H7 (cell line): Measurements from ENCODE around the gene LAMTOR1. TPM values are rescaled to one million over a fixed set of nuclear protein-coding genes. Genes with fewer than 3 reads are reported as not detected.

ENCODE experiments used
- DNase-seq: peaks from one replicate; pipeline ENCODE4 v3.0.0; 2012
- H3K27me3 ChIP-seq: 2 replicates; pipeline ENCODE4 v1.6.0; 2011; ENCODE audit warnings: mild to moderate bottlenecking, low read length; ENCODE audit not compliant: control insufficient read depth, insufficient read depth
- H3K36me3 ChIP-seq: replicated peaks from 2 replicates; pipeline ENCODE4 v1.5.1; 2011; ENCODE audit warnings: low read length; ENCODE audit not compliant: control insufficient read depth, insufficient read depth
- H3K4me3 ChIP-seq: 2 replicates; pipeline ENCODE4 v1.5.1; 2011; ENCODE audit warnings: low read depth, mild to moderate bottlenecking, control low read depth, low read length, moderate library complexity; ENCODE audit not compliant: insufficient read depth
- total RNA-seq: library from RNA; depleted of rRNA; stranded (reverse); fragments of >200 nt; shearing (Covaris generic); gene quantifications from 2 replicates; pipeline ENCODE4 v1.2.3, GENCODE V29; 2014

LAMTOR1 gene
- total RNA-seq, 1 experiment from 2014 or later, result 114 TPM

GRCh38 chr11:72081184-72081644, 21.9 kb downstream of the LAMTOR1 start:
- Histone ChIP-seq H3K36me3 (no peaks in the 10 kb centered on the region), H3K4me3 (peak overlapping the region; percentile 45), H3K27me3 (no peaks in the 10 kb centered on the region)
- no peak for DNase-seq

DNA sequence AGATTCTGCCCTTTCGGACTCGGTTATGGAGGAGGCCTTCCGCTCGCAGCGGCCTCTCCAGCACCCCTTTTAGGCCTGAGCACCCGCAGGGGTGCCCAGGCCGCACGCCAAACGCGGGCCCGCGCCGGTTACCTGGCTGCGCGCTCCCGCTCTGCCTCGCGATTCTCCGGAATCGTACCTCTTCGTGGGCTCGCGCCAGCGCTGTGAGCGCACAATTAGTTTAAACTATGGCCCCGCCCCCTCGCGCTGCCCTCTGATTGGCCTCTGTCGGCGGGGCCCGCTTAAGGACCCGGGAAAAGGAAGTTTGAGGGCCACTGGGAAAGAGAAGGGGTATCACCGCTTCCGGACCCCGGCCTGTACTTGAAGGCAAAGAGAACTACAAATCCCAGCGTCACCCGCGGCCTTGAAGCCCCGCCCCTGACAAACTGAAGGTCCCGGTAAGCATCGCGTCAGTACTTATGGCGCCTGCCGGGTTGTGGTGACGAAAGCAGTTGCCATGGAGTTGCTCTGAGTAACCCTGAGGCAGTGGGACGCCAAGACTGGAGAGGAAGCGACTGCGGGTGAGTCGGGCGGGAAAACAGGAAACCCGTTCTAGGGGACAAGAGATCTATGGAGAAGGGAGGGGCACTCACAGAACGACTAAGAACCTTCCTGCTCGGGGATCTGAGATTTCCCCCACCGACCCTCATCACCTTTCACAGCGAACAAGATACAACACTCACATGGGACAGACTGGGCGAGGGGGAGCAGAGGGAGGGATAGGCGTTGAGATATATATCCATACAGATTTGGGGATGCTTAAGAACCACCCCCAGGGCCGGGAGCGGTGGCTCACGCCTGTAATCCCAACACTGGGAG, 22.5 kb downstream of the LAMTOR1 start, which contains the start of the genes LRRC51 and NUMA1:
LRRC51 (plus strand) TSS at position 525 of the 858 bp plus-strand sequence. CDS start 8,234 bp downstream, outside the sequence.
NUMA1 (minus strand) TSS at position 217 of the 858 bp plus-strand sequence. CDS start 44,599 bp downstream, outside the sequence.
- Histone ChIP-seq H3K27me3 (no peaks in the 10 kb centered on the region), H3K36me3 (no peaks in the 10 kb centered on the region), H3K4me3 (peak within 1 kb of the TSS; percentile 76)
- DNase-seq, result peak; percentile 93

DNA sequence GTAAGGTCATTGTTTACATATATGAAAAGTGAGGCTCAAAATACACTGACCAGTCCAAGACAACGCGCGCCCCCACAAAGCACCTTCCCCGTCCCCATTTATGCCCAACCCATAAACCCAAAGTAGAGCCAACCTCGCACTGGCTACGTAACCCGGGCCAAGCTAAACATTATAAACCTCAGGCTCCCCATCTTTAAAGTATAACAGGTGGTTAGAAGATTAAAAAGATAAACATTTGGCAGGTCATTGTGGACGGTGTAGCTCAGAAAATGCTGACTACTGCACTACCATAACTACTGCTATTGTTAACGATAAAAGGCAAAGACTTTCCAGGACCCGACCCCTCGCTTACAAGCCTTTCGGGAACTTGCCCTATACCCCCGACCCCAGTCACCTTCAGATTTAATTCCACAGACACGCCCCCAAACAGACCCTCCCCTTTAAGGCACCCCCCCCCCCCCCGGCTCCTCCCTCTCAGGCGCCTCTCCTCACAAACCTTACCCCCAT, 23.2 kb downstream of the LAMTOR1 start:
- DNase-seq, result peak; percentile 87
- H3K4me3 ChIP-seq, result peak overlapping the region; percentile 76
- no peaks in the 10 kb centered on the region for H3K27me3 ChIP-seq
- H3K36me3 ChIP-seq, result no peaks in the 10 kb centered on the region

DNA sequence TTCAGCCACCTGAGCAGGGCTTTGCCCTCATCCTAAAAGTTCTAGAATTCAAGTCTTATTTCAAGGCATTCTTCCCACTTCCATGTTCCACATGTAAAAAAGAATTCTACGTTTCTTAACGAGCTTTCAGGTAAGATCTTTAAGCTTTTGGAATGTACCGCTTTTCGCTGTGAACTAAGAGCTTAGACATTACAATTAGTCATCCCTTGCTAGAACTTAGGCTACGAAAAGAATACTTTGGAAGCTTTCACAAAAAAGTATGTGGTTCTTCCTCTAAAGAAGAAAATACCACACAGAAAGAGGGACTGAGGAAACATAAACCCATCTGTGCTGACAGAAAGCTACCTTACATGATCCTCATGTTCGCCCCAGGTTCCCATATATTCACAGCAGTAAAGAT, 24.6 kb downstream of the LAMTOR1 start:
- no peaks in the 10 kb centered on the region for H3K27me3 ChIP-seq
- no peaks in the 10 kb centered on the region for H3K36me3 ChIP-seq
- H3K4me3 ChIP-seq, result no peak overlapping the region
- DNase-seq, result no peak

DNA sequence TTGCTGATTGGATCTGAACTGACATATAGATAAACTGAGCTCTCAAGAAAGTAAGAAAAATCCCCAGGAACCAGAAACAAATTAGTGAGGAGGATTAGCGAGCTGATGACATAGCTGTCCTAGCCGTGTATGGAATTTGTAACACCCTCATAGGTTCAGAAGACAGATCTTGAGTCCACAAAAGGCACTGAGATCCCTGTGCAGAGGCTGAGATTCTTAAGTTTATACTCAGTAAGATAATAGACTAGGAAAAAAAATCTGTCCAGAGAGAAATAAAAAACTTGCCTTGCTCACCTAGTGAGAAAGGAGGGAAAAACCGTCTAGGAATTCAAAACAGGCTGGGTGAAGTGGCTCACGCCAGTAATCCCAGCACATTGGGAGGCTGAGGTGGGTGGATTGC, 27.3 kb downstream of the LAMTOR1 start:
- no peak overlapping the region for H3K4me3 ChIP-seq
- no peaks in the 10 kb centered on the region for H3K27me3 ChIP-seq
- DNase-seq, result no peak
- no peaks in the 10 kb centered on the region for H3K36me3 ChIP-seq

DNA sequence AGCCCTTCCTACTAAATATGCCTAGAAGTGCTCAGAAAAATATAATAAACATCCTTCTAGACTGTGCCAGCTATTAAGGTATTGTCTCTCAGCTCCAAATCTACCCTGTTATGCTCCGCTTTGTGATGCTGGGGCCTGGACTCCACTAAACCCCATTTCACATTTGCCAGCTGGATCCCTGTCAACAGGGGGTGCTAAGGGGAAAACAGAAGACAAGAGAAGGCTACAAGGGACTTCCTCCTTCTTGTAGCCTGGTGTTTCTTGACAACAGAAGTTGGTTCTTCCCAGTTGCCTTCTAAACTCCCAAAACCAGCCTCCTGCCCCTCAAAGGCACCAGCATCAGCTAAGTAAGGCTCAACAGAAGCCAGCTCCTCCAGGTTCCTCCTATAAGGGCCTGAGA, 28.0 kb downstream of the LAMTOR1 start:
- Histone ChIP-seq H3K27me3 (no peaks in the 10 kb centered on the region), H3K36me3 (no peaks in the 10 kb centered on the region), H3K4me3 (no peak overlapping the region)
- DNase-seq, result peak; percentile 60

DNA sequence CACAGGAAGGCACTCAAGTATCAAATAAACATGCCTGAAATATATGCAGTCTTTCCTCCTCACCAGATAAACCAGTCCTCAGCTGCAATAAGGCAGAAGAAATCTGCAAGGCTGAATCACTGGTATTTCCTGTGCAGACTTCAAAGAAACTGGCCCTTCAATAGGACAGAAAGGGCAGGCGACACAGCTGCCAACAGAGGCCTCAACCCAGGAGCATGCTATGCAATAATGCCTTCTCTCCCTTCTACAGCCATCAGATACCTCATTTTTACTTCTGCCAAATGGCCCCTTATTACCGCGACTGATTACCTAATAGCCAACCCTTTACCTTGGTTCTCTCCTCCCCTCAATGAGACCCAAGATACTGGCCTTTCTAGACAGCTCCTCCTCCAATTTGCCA, 30.7 kb downstream of the LAMTOR1 start:
- Histone ChIP-seq H3K4me3 (no peak overlapping the region), H3K36me3 (no peaks in the 10 kb centered on the region), H3K27me3 (no peaks in the 10 kb centered on the region)
- DNase-seq, result no peak

GRCh38 chr11:72070491-72070890, 32.6 kb downstream of the LAMTOR1 start:
- no peak overlapping the region for H3K4me3 ChIP-seq
- H3K27me3 ChIP-seq, result no peaks in the 10 kb centered on the region
- no peak for DNase-seq
- no peaks in the 10 kb centered on the region; the same call in 1 of the 2 replicates for H3K36me3 ChIP-seq

DNA sequence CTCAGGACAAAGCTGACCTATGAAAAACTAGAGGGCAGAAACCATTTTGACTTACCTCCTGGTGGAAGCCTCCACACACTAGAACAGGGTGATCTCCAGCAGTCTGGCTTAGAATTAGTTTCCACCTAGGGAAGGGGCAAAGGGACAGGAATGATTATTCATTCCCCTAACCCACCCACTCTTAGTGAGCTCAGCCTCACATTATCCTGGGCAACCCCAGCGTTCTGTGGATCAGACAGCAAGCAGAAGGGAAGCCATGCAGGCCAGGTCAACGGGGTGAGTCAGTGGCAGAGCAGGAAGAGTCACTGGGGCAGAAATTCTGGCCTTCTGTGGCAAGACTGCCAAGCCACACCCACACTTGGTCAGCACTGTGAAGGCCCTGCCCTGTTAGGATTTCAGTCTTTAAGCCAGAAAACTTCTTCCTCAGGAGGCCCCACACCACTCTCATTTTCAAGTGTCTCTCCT, 33.3 kb downstream of the LAMTOR1 start:
- Histone ChIP-seq H3K36me3 (no peaks in the 10 kb centered on the region; the same call in none of the 2 replicates), H3K4me3 (no peak overlapping the region), H3K27me3 (no peaks in the 10 kb centered on the region)
- DNase-seq, result no peak

DNA sequence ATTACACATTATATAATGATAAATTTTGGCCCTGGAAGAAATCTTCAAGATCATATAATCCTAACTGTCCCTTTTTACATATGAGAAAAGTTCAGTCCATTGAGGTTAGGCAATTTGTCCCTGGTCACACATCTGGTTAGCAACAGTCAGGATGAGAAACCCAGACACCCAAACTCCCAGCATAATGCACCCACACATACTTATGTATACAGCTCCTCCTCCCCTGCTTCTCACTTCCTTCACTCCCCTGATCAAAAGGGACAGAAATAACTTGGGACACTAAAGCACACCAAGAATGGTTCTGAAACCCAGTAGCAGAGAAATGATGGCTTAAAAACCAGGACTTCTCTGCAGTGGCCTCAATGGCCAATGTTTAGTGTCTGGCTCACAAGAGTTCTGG, 33.9 kb downstream of the LAMTOR1 start:
- no peak for DNase-seq

DNA sequence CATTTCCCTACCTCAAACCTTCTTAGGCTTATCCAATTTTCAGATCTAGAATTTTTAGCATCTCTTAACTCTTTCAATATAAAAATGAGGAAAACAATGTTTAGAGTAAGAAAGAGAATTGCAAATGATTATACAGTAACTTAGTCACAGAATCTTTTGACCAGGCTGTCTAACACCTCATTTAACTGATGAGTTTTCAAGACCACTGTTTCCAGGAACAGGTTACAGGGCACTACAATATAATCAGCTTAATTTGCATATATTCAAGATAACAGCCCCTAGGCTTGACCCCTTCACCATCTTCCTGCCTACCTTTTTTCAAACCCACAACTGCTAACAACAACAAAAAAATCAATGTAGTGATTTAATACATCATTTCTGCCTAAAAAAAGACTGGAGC, 35.4 kb downstream of the LAMTOR1 start:
- Histone ChIP-seq H3K4me3 (no peak overlapping the region), H3K36me3 (no peaks in the 10 kb centered on the region; the same call in none of the 2 replicates), H3K27me3 (no peaks in the 10 kb centered on the region)
- no peak for DNase-seq

More for the DNA sequence above, 33.9 kb downstream of the LAMTOR1 start:
- no peaks in the 10 kb centered on the region; the same call in none of the 2 replicates for H3K36me3 ChIP-seq
- no peak overlapping the region for H3K4me3 ChIP-seq
- no peaks in the 10 kb centered on the region for H3K27me3 ChIP-seq

GRCh38 chr11:72067266-72067665, 35.8 kb downstream of the LAMTOR1 start:
- Histone ChIP-seq H3K4me3 (no peak overlapping the region), H3K36me3 (no peaks in the 10 kb centered on the region; the same call in none of the 2 replicates)
- no peak for DNase-seq

GRCh38 chr11:72066855-72067254, 36.2 kb downstream of the LAMTOR1 start:
- H3K4me3 ChIP-seq, result no peak overlapping the region
- H3K36me3 ChIP-seq, result no peaks in the 10 kb centered on the region; the same call in none of the 2 replicates
- H3K27me3 ChIP-seq, result no peaks in the 10 kb centered on the region
- no peak for DNase-seq

More at GRCh38 chr11:72067266-72067665, 35.8 kb downstream of the LAMTOR1 start:
- no peaks in the 10 kb centered on the region for H3K27me3 ChIP-seq

DNA sequence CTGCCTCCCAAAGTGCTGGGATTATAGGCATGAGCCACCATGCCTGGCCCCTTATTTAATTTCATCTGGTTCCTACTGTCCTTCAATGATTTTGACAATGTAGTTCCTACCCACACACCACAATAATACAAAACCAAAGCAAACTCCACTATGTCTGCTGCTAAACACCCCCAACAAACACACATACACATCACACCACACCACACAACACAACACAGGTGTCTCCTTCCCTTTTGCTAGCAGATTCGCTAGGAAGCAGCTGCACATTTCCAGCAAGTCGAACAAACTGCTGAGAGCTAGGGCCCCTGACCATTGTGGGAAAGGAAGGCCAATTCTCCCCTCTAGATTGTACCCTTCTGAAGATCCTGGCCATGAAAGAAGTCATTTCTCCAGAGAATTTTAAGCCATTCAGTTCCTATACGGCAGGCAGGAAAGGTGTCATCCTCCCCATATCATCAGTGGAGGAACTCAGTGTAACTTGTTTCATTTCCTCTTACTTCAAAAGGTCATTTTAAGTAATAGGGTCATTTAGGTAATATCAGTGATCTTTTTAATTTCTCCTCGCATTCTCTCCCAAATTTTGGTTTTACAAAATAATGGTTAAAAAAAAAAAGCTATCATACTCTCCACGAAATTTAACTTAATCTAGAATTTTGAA, 41.2 kb downstream of the LAMTOR1 start:
- DNase-seq, result no peak
- Histone ChIP-seq H3K36me3 (no peaks in the 10 kb centered on the region; the same call in 1 of the 2 replicates), H3K4me3 (no peak overlapping the region), H3K27me3 (no peaks in the 10 kb centered on the region)
